ENCODE measurements around the gene C19orf81.

Gene C19orf81

DNA sequence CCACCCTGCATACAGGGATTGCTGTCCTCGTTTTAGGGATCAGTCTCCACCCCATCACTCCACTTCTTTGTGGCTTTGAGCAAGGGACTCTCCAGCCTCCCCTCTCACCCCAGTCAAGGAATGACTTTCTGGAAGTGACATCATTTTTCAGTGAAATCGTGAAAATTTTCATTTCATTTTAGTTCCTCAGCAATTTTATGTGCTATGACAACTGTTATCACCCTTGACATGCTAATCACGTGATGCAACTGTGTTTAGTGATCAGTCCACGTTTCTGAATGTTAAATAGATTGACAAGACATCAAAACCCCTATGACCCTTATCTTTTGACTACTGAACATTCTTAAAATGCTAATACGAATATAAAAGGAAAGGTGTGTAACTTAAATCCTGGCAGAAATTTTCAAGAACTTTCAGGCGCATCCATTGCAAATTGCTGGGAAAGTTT lies 8.0 kb downstream of the C19orf81 start:
- FAIRE-seq, result no peak

DNA sequence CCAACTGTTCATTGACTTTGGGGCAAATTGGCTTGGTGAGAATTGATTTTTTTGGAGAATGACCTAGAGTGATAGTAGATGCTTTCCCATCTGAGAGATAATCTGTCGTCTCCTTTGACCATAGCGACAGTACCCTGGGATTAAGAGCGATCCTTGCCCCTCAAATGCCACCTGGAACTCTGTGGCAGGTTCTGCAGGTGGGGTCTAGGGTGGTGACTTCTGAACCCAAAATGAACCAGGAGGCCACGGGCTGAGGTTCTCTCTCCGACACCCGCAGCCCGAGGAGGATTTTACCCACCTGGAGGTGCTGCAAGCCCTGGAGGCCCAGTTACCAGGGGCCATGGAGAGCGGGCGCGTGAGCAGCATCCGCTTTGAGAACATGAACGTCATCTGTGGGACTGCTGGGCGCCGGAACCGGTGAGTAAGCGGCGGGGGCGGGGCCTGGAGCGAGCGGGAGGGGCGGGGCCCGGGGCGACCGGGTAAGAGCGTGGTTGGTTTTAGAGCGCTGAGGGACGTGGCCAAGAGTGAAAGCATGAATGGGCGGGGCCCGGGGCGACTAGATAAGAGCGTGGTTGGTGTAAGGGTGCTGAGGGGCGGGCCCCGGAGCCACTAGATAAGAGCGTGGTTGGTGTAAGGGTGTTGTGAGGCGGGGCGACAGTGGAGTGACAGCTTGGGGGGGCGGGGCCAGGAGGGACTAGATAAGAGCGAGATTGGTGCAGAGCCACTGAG lies 8.6 kb downstream of the C19orf81 start:
- FAIRE-seq (no peak), DNase-seq (ENCODE audit: insufficient read length, low spot score) (peak; percentile 82)
- TF ChIP-seq, protein P1, sequence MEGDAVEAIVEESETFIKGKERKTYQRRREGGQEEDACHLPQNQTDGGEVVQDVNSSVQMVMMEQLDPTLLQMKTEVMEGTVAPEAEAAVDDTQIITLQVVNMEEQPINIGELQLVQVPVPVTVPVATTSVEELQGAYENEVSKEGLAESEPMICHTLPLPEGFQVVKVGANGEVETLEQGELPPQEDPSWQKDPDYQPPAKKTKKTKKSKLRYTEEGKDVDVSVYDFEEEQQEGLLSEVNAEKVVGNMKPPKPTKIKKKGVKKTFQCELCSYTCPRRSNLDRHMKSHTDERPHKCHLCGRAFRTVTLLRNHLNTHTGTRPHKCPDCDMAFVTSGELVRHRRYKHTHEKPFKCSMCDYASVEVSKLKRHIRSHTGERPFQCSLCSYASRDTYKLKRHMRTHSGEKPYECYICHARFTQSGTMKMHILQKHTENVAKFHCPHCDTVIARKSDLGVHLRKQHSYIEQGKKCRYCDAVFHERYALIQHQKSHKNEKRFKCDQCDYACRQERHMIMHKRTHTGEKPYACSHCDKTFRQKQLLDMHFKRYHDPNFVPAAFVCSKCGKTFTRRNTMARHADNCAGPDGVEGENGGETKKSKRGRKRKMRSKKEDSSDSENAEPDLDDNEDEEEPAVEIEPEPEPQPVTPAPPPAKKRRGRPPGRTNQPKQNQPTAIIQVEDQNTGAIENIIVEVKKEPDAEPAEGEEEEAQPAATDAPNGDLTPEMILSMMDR (IDR thresholded peaks at IDR 0.05; ENCODE audit: insufficient read depth, missing control alignments), result no peak

More for the DNA sequence above, 8.0 kb downstream of the C19orf81 start:
- no peak for DNase-seq (ENCODE audit: insufficient read length, low spot score)
- TF ChIP-seq, protein P1 (IDR thresholded peaks at IDR 0.05; ENCODE audit: insufficient read depth, missing control alignments), result no peak

GRCh38 chr19:50658441-50659317 lies 9.4 kb downstream of the C19orf81 start:
- DNase-seq (ENCODE audit: insufficient read length, low spot score) (peak; percentile 84), FAIRE-seq (no peak)
- TF ChIP-seq, protein P1 (IDR thresholded peaks at IDR 0.05; ENCODE audit: insufficient read depth, missing control alignments), result no peak

DNA sequence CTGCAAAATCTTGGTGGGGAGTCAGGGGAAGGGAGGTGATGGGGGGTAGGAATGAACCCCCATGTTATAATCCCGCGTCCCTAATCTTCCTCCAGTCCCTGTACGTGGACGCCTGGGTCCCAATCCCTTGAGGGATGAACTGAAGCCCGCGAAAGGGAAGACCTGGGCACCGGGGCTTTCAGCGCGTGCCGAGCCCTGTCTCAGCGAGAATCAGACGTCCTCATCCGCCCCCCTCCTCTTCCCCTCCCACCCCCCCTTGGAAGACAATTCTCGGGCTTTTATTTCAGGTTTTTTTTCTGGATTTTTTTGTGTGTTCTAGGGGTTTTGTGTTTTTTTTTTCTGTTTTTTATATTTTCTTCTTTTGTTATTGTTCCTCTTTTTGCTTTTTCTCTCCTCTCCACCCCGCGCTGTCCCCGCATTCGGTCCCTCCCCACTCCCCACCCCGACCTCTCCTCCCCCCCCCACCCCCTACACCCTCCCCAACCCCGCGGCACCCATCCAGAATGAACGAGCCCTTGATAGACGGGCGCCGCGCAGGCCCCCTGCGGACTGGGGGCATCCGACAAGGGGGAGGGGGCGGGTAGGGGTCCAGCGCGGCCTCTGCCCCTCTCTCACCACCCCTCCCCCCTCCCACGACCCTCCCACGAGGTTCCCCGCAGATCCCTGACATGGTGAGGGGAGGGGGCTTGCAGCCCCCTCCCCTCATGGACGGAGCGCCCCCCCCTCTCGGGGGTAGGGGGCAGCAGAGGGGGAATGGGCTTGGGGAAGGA lies 10.3 kb downstream of the C19orf81 start:
- DNase-seq (ENCODE audit: insufficient read length, low spot score), result no peak
- TF ChIP-seq, protein P1 (IDR thresholded peaks at IDR 0.05; ENCODE audit: insufficient read depth, missing control alignments), result no peak
- no peak for FAIRE-seq

DNA sequence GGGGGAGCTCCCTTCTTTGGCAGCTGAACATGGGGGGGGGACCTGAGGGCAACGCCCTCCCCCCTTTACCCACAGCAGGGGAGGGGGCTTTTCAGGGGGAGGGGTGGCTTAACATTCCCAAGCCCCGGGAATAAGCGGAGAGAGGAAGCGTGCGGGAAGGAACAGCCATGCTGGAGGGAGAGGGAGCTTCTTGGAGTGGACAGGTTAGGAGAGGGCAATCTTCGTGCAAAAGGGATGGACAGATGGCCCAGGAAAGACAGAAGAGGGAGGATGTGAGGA lies 10.8 kb downstream of the C19orf81 start:
- DNase-seq (ENCODE audit: insufficient read length, low spot score) (no peak), FAIRE-seq (no peak)
- TF ChIP-seq, protein P1 (IDR thresholded peaks at IDR 0.05; ENCODE audit: insufficient read depth, missing control alignments), result no peak

- TF ChIP-seq, protein P1 (IDR thresholded peaks at IDR 0.05; ENCODE audit: insufficient read depth, missing control alignments), result no peak
- DNase-seq (ENCODE audit: insufficient read length, low spot score), result no peak
- FAIRE-seq, result no peak
These were observed 11.8 kb downstream of the C19orf81 start for GRCh38 chr19:50661023-50661422.

Measured in D721Med (cell line).